ENCODE data around the gene NUFIP2.

DNA sequence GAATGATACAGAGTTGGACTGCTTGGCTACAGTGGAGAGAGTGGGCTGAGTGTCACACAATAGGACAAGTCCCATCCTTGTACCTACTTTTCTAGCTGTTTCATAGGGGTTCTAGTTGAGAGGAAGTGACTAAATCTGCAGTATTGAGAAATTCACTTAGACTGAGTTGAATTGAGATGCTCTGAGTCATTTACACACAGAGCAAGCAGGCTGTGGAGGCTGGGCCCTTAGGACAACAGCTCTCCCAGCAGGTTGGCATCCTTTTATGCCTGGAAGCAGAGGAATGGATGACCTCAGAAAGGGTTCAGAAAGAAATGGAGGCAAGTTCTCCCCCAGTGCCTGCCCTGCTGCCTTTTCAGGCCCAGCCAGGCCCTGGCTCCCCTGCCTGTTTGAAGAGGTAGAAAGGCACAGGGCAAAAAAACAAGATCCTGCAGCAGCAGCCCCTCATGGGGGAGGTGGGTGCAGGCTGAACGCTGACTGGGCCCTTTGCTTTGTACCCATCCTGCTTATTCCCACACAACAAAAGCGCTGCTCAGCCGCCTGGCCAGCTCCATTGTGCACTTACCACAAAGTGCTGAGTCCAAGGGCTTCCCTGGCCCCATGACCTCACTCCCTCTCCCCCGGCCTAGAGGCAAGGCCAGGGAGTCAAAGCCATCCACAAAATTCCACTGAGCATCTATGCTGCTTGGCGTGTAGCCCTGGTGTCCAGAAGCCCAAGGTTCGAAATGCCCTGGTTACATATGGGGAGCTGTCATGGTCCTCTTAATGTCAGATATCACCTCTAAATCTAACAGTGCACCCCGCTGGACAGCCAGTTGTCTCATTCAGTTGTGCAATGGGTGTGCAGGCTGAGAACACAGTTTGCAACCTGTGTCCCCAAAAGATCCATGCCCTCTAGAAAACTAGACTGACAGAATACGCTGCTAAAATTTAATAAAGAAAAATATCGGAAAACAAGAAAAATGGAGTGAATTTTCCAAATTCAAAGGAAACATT lies 52.7 kb downstream of the NUFIP2 start:
- TF ChIP-seq, protein P1, sequence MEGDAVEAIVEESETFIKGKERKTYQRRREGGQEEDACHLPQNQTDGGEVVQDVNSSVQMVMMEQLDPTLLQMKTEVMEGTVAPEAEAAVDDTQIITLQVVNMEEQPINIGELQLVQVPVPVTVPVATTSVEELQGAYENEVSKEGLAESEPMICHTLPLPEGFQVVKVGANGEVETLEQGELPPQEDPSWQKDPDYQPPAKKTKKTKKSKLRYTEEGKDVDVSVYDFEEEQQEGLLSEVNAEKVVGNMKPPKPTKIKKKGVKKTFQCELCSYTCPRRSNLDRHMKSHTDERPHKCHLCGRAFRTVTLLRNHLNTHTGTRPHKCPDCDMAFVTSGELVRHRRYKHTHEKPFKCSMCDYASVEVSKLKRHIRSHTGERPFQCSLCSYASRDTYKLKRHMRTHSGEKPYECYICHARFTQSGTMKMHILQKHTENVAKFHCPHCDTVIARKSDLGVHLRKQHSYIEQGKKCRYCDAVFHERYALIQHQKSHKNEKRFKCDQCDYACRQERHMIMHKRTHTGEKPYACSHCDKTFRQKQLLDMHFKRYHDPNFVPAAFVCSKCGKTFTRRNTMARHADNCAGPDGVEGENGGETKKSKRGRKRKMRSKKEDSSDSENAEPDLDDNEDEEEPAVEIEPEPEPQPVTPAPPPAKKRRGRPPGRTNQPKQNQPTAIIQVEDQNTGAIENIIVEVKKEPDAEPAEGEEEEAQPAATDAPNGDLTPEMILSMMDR (IDR thresholded peaks at IDR 0.05): no peak
- peak; percentile 11 to 14 for TF ChIP-seq POLR2AphosphoS5 (IDR thresholded peaks at IDR 0.05)
- no peak for TF ChIP-seq POLR2A (IDR thresholded peaks at IDR 0.05)
- TF ChIP-seq EP300 (IDR thresholded peaks at IDR 0.05): no peak

Data from upper lobe of left lung (tissue), 4 donors.